ENCODE measurements around the gene ODR4.

The ODR4 gene

DNA sequence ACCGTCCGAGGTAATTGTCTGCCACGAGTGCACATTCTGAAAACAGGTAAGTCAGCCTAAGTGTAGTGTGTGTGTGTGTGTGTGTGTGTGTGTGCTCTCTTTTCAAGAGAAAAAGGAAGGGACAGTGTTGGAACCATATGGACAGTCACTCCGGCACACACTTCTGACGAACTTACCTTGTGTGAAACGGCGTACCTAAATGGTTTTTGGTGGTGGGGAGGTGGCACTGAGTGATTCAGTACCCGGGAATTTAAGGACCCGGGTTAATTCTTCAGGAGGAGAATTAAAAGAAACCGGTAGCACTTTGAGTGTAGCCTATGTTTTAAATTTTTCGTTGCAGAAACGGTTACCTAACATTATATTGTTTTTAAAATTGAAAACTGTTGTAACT lies 286 bp downstream of the ODR4 start:
- TF ChIP-seq, protein P1, sequence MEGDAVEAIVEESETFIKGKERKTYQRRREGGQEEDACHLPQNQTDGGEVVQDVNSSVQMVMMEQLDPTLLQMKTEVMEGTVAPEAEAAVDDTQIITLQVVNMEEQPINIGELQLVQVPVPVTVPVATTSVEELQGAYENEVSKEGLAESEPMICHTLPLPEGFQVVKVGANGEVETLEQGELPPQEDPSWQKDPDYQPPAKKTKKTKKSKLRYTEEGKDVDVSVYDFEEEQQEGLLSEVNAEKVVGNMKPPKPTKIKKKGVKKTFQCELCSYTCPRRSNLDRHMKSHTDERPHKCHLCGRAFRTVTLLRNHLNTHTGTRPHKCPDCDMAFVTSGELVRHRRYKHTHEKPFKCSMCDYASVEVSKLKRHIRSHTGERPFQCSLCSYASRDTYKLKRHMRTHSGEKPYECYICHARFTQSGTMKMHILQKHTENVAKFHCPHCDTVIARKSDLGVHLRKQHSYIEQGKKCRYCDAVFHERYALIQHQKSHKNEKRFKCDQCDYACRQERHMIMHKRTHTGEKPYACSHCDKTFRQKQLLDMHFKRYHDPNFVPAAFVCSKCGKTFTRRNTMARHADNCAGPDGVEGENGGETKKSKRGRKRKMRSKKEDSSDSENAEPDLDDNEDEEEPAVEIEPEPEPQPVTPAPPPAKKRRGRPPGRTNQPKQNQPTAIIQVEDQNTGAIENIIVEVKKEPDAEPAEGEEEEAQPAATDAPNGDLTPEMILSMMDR (IDR thresholded peaks at IDR 0.05) = no peak

DNA sequence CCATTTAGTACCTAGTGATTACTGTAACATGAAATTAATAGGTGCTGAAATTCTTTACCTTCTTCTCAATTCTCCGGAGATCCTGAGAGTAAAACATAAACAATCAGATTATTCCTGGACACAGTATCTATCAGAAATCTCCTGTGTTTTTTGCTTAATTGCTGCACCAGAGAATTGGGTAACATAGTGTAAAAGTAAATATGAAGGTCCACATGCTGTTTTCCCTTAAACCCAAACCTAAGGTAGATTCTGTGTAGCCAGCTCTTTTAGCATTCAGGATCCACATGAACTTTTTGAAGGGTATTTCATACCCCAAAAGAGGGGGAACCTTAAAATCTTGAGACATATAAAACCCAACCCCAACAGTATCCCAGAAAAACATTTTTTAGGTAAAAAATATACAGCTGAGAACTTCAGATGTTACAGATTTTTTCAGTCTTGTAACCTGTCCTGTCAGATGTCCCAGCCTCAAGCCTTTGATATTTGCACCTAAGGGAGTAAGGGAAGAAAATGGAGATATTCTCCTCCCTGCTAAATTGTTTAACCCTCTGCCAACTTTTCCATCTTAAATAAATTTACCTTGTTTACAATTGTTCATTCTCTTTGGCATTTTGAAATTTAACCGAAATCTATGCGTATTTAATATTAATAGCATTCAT lies 11.2 kb downstream of the ODR4 start:
- TF ChIP-seq, protein P1 (IDR thresholded peaks at IDR 0.05) = no peak

DNA sequence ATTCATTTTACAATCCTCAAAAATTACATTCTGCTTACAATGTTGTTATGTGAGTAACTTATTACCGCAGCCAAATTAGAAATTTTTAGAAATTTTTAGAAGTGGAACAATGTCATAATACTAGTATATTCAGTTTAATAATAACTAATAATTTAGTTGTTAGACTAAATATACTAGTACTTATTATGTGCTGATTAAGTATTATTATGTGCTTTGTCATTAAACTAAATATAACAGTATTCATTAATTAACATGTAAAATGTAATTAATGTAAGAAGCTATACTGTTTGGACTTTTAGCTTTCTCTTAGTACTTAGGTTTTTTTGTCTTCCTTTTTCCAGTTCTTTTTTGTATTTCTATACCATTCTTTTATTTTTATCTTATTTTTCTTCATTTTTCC lies 15.3 kb downstream of the ODR4 start:
- TF ChIP-seq, protein P1 (IDR thresholded peaks at IDR 0.05) = no peak

DNA sequence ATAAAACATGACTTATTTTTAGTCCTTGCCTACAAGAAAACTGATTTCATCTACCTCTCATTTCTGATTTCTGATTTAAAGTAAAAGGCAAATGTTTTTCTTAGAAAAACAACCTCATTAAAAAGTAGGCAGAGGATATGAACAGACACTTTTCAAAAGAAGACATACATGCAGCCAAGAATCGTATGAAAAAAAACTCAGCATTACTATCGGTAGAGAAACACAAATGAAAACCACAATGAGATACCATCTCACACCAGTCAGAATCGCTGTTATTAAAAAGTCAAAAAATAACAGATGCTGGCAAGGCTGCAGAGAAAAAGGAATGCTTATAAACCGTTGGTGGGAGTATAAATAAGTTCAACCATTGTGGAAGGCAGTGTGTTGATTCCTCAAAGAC lies 16.2 kb downstream of the ODR4 start:
- TF ChIP-seq, protein P1 (IDR thresholded peaks at IDR 0.05) = no peak

DNA sequence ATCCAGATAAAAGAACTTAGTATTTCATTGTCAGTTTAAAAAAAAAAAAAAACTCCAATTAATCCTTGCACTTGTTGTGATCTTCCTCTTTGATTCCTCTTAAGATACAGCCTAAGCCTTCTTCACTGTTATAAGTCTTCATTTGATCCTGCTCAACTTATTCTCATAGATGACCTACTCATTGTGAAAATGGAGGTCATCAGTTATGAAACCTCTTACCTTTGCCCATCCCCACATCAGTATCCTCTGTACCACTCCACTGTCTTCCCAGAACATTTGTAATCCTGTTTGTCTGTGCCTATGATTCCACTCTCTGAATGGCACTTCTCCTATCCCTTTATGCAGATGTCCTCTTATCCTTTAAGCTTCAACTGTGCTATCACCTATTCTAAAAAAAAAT lies 28.0 kb downstream of the ODR4 start:
- TF ChIP-seq, protein P1 (IDR thresholded peaks at IDR 0.05) = no peak

DNA sequence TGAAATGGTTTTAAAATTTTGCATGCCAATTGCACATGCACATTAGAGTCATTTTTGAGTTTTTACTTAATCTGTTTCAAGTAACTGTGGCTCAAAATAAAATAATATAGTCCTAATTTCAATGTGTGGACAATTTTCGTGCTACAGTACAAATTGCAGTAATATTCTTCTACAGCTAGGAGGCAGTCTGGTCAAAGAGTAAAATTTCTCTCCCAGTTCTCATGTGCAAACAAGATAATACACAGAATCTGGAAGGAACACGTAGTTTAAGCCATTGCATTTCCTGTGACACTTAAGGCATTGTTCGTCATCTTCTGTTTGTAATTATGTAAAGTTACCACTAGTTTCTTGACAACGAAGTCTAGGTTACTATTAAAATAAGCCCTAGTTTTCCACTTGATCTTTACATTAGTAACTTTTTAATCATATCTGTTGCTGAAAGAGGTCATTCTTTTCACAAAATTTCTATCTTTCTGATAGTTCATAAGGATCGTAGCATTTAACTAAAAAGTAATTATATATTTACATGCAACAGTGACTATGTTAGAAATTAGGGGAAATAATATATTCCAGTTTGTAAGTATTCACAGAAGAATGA lies 28.9 kb downstream of the ODR4 start:
- TF ChIP-seq, protein P1 (IDR thresholded peaks at IDR 0.05) = peak; percentile 96

DNA sequence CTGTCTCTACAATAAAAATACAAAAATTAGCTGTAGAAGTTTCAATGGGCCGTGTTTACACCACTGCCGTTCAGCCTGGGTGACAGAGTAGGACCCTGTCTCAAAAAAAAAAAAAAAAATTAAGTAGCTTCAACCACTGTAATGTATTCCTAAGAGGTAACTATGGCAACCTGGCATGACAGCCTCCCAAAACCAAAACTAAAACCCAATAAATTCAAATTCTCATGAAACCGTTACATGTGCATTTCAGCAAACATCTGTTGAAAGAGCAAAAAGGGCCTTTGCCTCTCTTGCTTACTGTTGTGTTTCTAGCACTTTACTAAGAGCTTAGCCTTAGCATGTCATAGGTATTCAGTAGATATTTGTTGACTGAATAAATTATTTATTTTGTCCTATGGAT lies 33.5 kb downstream of the ODR4 start:
- TF ChIP-seq, protein P1 (IDR thresholded peaks at IDR 0.05) = no peak

Measured in LNCAP (cell line).